ENCODE measurements around the gene LGALS1.

- no peak for TF ChIP-seq POLR2A (IDR thresholded peaks at IDR 0.05)
- TF ChIP-seq CTCF (IDR thresholded peaks at IDR 0.05): no peak
Observed at GRCh38 chr22:37628830-37629229, 46.6 kb upstream of the LGALS1 start.

Data from testis (tissue), 2 donors.